B cell (primary cell): ENCODE results near the gene PDZD8.

Source experiments
- EZH2 ChIP-seq: IDR thresholded peaks from 2 replicates; pipeline ENCODE4 v1.6.1; 2012; ENCODE audit warnings: borderline replicate concordance, low read depth, mild to moderate bottlenecking, moderate library complexity, low read length; ENCODE audit not compliant: insufficient read depth, poor library complexity, severe bottlenecking
- TF ChIP-seq, protein P1 (sequence below): fragments of 200-600 bp; IDR thresholded peaks from one replicate; pipeline ENCODE4 v1.8.0; 2022; ENCODE audit warnings: antibody characterized with exemption, mild to moderate bottlenecking

DNA sequence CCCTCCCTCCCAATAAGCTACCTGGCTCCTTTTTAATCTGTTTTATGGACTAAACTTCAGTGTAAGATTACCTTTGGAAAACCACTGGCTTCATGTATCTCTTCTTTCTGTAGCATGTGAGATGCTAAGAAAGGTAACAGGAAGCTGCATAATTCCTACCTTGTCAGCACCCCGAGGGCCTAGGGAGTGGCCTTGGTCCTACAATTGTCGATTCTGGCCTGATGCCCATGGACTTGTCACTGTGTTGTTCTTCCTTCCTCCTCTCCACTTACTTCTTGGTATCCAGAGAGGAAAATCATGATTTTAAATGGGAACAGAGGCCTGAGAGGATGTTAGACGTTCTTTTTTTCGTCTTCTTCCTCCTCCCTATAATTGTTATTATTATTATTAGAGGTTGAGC lies 42.9 kb upstream of the PDZD8 start:
- TF ChIP-seq, protein P1, sequence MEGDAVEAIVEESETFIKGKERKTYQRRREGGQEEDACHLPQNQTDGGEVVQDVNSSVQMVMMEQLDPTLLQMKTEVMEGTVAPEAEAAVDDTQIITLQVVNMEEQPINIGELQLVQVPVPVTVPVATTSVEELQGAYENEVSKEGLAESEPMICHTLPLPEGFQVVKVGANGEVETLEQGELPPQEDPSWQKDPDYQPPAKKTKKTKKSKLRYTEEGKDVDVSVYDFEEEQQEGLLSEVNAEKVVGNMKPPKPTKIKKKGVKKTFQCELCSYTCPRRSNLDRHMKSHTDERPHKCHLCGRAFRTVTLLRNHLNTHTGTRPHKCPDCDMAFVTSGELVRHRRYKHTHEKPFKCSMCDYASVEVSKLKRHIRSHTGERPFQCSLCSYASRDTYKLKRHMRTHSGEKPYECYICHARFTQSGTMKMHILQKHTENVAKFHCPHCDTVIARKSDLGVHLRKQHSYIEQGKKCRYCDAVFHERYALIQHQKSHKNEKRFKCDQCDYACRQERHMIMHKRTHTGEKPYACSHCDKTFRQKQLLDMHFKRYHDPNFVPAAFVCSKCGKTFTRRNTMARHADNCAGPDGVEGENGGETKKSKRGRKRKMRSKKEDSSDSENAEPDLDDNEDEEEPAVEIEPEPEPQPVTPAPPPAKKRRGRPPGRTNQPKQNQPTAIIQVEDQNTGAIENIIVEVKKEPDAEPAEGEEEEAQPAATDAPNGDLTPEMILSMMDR: no peak
- no peak for TF ChIP-seq EZH2
